Pulmonary artery endothelial cell (primary cell): Measurements from ENCODE around the gene CENPP. TPM values are rescaled to one million over a fixed set of nuclear protein-coding genes. Genes with fewer than 3 reads are reported as not detected.

ENCODE experiments used
- DNase-seq: peaks from one replicate; pipeline ENCODE4 v3.0.0-alpha.2; 2011; ENCODE audit warnings: low read depth, low spot score
- total RNA-seq: library from RNA; depleted of rRNA; stranded (reverse); fragments of >200 nt; gene quantifications from 2 replicates; pipeline ENCODE4 v1.2.3, GENCODE V29; 2014

CENPP gene
- total RNA-seq, 1 donor from 2014 or later = 5.3 TPM

DNA sequence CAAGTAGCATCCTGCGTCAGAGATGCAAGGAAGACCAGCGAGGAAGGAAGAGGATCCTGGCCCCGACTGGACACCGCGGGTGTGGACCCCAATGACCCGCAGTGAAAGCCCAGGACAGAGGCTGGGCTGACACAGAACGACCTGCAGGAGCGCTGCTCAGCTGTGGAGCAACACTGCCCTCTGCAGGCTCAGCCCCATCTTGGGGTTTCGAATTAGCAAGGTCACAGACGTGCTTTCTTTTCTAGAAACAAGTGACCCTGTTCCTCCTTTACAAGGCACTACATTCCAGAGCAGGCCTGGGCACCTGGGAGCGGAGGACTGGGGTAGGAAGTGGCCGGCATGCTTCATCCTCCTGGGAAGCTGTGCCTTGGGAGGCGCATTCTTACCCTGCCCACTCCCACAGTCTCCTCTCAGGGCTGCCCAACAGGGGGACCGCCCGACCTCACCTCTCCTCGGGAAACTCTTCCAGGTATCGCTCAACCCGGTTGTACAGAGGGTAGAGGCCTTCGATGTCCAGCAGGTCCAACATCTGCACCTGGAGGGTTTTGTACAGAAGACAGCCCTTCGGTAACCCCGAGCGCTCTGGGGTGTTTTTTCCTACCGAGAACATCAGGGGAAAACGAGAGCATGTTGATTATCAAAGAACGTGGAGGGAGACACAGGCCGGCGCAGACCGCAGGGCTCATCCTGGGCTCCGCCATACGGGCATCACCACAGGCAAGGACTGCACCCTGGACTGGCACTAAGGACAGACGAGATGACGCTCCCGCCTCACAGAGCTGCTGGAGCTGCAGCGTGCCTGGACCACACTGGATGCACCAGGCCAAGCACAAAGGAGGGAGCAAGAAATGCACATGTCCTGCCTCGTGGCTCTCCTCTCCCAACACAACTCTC, 309.2 kb downstream of the CENPP start:
- peak; percentile 37 for DNase-seq

DNA sequence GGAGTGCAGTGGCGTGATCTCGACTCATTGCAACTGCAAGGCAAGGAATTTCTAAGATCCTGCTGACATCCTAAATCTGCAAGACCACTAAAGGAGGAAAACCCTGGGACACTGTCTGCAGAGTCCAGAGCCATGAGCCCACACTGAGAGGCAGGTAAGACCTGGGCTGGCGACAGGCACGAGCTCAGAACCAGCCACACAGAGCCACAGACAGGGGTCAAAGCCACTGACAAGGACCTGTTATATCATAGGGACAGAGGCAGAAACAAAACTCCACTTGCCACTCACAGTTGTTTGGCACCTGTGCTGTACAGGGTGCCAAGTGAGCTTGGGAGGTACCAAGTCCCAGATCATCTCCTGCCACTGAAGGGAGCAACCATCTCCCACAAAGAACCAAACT, 310.0 kb downstream of the CENPP start:
- no peak for DNase-seq

DNA sequence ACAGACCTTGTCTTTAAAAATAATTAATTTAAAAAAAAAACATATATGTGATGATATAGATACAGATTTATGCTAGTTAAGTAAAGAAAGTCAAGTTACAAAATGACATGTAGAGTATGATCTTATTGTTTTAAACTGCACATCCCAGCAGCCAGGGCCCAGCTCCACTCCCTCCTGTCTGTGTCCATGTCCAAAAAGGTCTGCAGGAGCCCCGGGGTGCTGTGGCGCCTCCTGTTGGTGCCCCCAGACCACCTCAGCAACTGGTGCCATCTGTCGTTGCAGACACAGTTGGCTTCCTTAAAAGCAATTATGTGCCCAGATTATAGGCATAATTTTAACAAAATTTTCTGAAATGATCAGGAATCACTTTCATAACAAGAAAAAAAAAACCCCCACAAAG, 310.9 kb downstream of the CENPP start:
- no peak for DNase-seq

DNA sequence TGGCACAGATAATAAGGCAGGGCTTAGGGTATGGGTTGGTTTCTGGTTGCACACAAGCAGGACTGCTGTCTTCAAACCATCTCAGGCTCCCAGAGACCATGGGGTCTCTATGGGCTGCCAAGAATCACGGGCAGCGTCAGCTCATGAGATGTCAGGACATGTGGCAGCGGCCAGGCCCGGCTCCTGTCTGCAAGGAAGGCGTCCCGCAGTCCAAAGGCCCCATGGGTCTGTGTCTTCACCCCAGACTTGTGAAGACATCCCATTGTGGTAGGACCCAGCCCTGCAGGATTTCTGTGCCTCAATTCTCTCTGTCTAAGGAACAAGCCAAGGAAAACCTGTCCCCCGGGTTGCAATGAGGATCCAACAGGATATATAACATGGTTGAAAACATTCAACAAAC, 311.6 kb downstream of the CENPP start:
- no peak for DNase-seq

DNA sequence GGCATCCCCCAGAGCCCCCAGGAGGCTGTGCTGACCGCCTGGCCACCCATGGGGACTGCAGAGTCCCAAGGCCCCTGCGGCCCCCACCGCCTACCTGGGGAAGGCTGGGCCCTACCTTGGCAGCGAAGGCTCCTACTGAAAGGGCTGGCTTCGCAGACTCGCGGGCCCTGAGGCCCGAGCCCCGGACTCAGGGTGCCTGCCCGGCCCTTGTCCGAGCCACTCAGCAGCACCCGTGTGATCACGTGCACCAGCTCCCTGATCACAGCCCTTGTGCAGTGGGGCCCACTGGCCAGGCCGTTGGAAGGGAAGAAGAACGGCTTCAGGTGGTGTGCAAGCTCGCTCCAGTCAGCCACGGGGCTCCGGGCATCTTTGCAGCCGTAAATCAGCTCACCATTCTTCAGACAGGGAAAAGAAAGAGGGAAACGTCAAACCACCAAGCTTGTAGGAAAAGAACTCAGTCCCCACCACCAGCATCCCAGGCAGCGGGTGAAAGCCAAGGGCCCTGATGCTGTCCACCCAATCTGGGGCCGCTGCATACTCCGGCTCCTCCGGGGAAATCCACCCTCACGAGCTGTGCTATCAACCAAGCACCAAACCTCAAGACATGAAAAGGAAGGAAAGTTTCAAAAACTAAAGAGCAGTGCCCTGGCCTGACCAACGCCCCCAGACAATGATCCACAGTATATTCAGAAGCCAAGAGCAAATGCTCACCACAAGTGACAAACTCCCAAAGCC, 312.3 kb downstream of the CENPP start:
- DNase-seq = no peak

DNA sequence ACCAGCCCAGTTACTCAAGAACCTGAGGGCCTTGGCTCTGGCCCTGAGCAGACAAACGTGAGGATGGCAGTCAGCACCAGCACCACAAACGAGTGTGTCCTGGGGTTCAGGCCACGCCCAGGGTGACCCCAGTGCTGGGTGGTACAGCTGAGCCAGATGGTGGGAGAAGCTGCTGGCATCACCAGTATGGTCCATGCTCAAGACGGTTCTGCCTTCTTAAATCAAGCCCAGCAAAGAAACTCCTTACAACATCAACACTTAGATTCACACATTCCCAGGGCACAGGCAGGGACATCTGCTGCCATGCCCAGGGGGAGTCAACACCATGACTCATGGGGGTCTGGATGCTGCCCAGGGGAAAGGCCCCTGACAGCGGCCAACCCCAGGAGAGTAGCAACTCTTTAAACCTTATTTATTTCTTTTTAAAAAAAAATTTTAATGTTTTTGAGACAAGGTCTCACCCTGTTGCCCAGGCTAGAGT, 312.9 kb downstream of the CENPP start:
- no peak for DNase-seq

DNA sequence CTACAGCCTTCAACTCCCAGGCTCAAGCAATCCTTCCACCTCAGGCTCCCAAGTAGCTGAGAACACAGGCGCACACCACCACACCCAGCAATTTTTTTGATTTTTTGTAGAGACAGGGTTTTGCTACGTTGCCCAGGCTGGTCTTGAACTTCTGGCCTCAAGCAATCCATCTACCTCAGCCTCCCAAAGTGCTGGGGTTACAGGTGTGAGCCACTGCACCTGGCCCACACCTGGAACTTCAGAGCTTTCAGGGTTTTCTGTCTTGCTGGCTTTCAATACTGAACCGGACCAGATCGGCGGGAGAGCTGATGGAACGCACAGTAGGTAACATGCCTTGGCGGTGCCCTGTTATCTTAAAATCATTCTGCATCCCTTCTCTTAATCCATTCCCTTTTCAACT, 313.4 kb downstream of the CENPP start:
- no peak for DNase-seq

DNA sequence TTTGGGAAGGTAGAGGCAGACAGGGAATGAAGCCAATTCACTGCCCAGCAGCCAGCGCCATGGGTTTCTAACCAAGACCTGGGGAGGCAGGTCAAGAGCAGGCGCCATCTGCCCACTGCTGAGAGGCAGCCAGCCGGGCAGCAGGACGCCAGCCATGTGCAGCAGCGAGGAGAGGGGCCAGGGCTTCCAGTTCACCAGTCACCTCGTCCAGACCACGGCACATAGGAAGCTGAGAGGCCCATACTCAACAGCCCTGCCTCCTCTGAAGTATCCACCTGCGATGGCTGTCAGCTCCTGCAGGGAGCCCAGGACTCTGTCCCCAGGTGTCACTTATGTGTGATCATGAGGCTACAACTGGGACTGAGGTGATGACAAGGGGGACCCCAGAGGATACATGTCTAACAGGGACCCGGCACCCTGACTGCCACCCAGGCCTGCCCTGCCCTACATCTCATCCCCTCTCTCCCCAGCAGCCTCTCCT, 314.1 kb downstream of the CENPP start:
- DNase-seq = no peak

DNA sequence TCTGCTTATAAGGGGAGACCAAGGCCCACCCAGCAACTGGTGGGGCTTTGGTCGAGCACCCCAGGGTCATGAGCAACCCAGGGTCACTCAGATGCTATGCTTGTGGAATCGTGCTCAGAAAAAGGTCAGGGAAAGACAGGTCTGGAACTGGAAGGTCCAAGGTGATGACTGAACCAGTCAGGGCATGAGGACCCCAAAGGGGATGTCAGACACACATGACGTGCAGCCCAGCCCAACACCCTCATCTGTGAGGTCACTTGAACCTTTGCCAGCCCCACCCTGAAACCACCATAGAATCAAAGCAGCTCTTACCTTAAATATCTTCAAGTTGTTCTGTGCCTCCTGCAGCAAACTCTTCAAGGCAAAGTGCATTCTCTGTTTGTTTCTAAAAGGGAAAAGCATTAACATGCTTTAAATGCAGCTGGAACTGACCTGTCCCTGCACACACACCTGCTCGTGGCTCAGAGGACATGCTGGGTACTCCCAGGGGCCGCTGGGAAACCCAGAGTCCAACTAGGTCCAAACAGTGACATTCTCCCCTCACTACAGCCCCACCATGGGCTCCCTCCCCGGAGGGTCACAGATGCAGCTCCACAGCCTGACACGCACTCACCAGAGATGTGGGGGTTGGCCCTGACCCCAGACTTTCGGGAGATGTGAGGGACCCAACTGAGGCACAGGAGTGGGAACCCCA, 314.8 kb downstream of the CENPP start:
- no peak for DNase-seq

DNA sequence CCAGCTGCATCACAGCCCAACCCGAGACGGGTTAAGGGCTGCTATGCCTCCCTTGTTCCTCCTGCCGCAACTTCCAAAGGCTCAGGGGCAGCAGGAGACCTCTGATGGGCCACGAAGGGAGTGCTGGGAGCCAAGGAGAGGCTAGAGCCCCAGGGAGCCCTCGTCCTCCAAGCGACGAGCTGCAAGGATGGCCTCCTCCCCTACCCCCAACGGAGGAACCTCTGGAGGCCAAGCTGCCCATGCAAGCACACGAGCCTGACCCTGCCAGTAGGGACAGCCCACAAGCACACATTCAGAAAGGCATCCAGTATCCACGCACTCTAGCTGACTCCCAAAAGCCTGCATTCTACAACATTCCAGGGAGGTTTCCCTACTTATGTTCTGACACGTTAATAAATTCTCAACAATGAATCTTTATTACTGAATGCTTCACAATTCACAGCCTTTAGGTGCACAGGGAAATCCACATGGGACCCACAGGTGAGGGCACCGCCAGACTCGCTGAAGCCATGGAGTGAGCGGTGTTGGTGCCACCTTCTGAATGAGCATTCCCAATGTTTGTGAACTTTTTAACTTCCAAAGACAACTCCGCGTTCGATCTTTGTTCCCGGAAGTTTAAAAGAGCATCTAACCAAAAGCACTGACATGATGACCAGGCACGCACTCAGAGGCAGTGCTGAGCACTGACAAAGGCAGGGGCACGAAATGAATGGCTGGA, 315.5 kb downstream of the CENPP start:
- DNase-seq = no peak

DNA sequence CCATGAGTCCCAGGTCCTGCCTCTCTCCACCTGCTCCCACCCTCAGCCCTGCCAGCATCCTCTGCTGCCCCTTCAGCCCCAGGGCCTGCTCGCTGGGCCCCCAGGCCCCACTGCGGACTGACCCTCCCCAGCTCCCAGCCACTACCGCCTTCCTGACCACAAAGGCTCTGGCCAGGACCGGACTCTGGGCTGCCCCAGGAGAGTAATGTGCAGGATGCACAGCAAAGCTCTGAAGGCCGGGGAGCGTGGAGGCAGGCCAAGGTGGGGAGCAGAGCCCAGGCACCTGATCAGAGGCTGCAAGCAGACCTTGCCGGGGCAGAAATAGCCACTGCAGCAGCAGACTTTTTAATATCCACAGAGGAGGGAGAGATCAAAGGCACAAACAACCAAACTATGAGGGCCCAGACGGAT, 316.3 kb downstream of the CENPP start:
- DNase-seq = no peak

DNA sequence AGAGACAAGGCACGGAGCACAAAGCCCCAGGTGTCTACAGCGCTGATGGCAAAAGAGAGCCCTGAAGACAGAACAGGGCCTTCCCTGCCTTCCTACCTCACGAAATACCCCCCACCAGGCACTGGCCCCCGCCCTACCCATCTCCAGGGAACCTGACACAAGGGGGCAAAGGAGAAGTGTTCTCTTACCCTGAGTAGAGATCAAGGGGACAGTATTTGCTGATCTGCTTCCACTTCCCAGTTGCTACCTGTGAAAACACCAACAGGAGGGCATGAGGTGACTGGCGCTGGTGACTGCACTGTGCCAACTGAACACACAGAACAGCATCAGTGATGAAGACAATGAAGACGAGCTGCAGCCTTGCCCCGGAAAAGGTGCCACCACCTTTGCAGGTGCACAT, 316.8 kb downstream of the CENPP start:
- DNase-seq = no peak

DNA sequence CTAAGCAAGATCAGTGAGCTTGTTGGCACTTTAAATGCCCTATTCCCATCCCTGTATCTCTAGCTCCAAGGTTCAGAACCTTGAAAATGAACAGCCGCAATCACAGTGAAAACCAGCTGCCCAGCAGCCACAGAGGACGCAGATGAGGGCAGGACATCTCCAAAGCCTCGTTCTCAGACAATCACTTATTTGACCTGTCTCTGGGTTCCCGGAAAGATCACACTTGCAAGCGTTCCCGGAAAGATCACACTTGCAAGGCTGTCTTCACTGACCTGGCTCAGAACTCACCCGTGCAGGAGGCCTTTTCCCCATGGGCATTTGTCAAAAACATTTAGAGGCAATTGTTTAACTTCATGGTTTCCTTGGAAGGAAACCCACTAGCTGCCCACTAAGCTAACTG, 318.5 kb downstream of the CENPP start:
- no peak for DNase-seq

DNA sequence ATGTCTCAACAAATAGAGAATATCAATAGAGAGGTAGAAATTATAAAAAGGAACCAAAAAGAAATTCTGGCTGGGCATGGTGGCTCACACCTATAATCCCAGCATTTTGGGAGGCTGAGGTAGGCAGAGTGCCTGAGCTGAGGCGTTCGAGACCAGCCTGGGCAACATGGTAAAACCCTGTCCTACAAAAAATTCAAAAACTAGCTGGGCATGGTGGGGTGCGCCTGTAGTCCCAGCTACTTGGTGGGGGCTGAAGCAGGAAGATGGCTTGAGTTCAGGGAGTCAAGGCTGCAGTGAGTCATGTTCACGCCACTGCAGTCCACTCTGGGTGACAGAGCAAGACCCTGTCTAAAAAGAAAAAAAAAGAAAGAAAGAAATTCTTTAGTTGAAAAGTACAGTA, 319.3 kb downstream of the CENPP start:
- no peak for DNase-seq

DNA sequence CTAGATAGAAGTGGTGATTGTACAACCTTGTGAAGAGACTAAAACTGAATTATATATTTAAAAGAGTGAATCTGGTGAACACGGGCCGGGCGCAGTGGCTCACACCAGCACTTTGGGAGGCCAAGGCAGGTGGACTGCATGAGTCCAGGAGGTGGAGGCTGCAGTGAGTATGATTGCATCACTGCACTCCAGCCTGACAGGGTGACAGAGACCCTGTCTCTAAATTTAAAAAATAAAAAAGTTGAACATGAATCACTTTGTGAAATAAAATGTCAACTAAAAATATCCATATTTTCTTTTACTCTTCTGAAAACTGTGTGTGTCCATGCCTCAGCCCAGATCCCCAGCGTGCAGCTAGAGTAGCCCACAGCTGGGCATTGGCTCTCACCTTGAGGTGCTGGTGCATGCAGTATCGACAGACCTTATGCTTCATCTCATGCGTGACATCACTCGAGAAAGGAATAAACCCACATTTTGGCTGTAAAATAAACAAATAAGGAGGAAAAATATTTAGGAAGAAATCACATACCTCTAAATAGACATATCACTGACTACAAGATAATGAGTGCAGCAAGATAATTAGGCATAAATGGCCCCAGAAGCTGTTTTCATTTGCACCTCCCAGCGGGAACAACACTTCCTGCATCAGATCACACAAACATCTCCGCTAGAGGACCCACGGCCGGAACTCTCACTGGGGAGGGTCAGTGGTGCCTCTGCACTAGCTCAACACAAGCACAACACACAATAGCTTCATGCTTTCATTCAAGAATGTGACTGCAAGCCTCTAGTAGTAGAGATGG, 322.1 kb downstream of the CENPP start:
- DNase-seq = no peak

DNA sequence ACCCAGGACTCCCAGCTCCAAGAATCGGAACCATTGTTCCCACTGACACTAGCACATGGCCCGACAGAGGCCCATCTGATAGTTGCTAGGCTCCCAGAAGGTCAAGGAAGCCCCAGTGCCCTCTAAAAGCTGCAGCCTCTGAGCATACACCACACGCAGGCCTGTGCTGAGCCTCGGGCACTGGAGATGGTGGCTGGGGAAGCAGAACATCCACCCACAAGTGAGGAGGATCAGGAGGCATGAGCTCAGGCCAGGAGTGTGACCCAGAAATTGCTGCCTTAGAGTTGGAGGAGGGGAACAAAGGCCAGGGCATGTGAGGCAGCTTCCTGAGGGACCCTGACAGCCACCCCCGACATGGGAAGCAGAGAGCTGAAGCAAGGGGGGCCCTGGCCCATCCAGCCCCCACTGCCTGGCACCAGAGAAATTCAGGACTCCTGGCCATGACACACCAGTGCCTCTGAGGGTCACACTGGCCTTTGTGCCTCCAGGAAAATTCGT, 322.8 kb downstream of the CENPP start:
- DNase-seq = no peak

DNA sequence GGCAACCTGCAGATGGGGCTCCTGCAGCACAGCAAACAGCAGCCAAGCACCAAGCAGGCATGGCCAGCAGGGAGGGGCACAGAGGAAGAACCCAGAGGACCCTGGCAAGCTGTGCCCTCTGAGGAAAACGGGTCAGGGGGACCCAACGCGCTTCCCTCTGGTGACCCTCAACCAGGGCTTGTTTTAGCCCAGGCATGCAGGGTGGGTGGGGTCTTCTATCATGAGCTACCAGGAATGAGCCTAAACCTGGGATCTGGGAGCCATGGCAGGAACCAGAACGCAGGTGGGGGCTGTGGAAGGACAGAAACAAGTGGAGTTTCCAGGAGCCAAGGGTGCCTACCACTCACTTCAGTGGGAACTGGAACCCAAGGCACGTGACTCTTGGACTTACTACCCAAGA, 323.3 kb downstream of the CENPP start:
- DNase-seq = no peak

DNA sequence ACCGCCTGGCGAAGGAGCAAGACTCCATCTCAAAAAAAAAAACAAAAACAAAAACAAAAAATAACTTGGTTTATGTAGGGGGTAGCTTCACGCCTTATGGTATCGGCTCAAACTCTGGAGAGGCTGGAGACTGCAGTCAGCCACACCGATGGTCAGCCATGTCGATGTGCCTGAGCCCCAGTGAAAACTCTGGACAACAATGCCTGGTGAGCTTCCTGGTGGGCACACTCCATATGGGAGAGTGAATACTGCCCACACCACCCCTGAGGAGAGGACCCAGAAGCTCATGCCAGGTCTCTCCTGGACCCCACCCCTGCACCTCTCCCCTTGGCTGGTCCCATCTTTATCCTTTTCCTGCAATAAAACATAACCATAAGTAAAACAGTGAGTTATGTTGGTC, 324.5 kb downstream of the CENPP start:
- no peak for DNase-seq

DNA sequence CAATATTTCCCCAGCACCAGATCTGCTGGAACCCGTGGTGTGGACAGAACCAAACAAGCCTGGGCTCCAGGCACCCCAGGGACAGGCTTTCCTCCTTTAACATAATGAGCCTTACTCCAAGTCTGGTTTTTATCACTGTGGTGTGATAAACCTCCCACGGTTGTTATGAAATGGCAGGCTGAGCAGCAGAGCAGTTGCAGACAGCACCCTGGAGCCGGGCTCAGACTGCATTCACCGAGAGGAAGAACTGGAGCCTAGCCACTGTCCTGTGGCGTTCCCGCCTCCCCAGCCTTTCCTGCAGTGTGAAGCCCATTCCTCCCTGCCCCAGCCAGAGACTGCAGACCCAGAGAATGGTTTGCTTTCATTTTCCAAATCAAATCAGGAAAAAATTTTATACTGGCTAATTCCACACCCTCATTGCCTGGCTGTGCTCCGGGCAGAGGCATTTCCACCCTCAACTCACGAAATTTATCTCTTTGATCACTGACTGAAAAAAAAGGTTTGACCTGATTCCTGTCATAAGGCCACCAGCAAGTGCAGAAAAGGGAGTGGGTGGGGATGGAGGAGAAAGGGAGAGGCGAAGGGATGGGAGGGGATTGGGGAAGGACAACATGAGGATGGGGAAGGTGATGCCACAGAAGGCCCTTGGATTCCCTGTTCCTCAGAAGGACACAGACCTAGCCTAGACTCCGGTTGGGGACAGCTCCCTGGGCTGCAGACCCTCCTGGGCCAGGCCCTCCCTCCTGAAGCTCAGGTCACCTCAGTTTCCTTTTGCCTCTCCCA, 325.3 kb downstream of the CENPP start:
- no peak for DNase-seq
